ENCODE data around the gene PI4KA. TPM values are rescaled to one million over a fixed set of nuclear protein-coding genes. Genes with fewer than 3 reads are reported as not detected.
"Not testable (repeated sequence)": the region's sequence is repeated elsewhere in the genome, so short reads cannot be mapped to it uniquely, and the experiment has no call there.

PI4KA gene
- total RNA-seq, 5 donors from 2014 or later (not counting 1 experiment from before 2014, with no cell fraction given) = 135 to 187 (median 143) TPM

DNA sequence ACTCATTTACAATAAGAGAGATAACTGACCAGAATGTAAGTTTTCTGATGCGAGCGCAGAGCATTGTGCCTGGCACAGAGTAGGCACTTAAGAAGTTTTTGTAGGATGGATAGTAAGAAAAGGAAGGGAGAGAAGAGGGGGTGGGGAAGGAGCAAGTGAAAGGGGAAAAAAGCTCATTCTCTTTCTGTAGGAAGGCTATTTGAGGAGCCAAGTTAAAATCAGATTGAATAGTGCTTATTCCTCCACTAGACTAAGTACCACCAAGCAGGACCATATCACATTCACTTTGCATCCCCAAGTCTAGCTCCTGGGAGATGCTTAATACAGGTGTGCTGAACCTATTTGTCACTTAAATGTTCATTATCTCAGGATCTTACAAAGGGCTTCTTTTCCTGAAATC, 44.5 kb upstream of the PI4KA start:
- no peak overlapping the region for H3K27ac Mint-ChIP-seq
- no peak overlapping the region for H3K4me3 Mint-ChIP-seq
- CTCF ChIA-PET = no interaction called here
- Histone ChIP-seq H3K27me3 (replicated peaks in 1 of 2; ENCODE audit: control insufficient read depth in 2 of 2, extremely low read depth in 1 of 2, insufficient read depth in 2 of 2, low read length in 1 of 2) (peaks cover 0 to 3% of the 10 kb centered on the region in 2 experiments), H3K27ac (ENCODE audit: low read length) (no peak overlapping the region), H3K9me3 (no peaks in the 10 kb centered on the region), H3K36me3 (ENCODE audit: control insufficient read depth in 2 of 2, extremely low read depth in 1 of 2, insufficient read depth in 1 of 2, low read length in 1 of 2) (no peaks in the 10 kb centered on the region), H3K4me3 (ENCODE audit: control insufficient read depth in 1 of 2, extremely low read depth in 1 of 2, low read length in 1 of 2) (no peak overlapping the region), H3K4me1 (ENCODE audit: control insufficient read depth in 1 of 2, extremely low read depth in 1 of 2, insufficient read depth in 2 of 2, low read length in 2 of 2) (no peaks in the 10 kb centered on the region)
- H3K9me3 Mint-ChIP-seq = no peaks in the 10 kb centered on the region
- no peaks in the 10 kb centered on the region for H3K27me3 Mint-ChIP-seq
- no CpG with 5 or more reads among the region's 2 CpGs for WGBS (ENCODE audit: insufficient coverage)
- POLR2A ChIA-PET = no interaction called here
- H3K36me3 Mint-ChIP-seq = no peaks in the 10 kb centered on the region
- no peaks in the 10 kb centered on the region for H3K4me1 Mint-ChIP-seq
- ATAC-seq (replicated peaks in 1 of 4) (no peak), DNase-seq (no peak)

GRCh38 chr22:20901093-20902033, 42.8 kb upstream of the PI4KA start:
- H3K27me3 ChIP-seq (replicated peaks in 1 of 2; ENCODE audit: control insufficient read depth in 2 of 2, extremely low read depth in 1 of 2, insufficient read depth in 2 of 2, low read length in 1 of 2); H3K36me3 ChIP-seq (ENCODE audit: control insufficient read depth in 2 of 2, extremely low read depth in 1 of 2, insufficient read depth in 1 of 2, low read length in 1 of 2); ATAC-seq (replicated peaks in 1 of 4); H3K4me1 Mint-ChIP-seq; H3K36me3 Mint-ChIP-seq; H3K9me3 ChIP-seq; H3K4me3 Mint-ChIP-seq; H3K27ac ChIP-seq (ENCODE audit: low read length); H3K27ac Mint-ChIP-seq; DNase-seq; H3K4me3 ChIP-seq (ENCODE audit: control insufficient read depth in 1 of 2, extremely low read depth in 1 of 2, low read length in 1 of 2); H3K9me3 Mint-ChIP-seq; H3K4me1 ChIP-seq (ENCODE audit: control insufficient read depth in 1 of 2, extremely low read depth in 1 of 2, insufficient read depth in 2 of 2, low read length in 2 of 2); H3K27me3 Mint-ChIP-seq; POLR2A ChIA-PET: not testable (repeated sequence)
- WGBS (ENCODE audit: insufficient coverage) = 90% methylated on average over 2 of the region's 18 CpGs
- CTCF ChIA-PET = interaction anchor here in 1 of 2 donors (0.7 kb wide), 1 partner anchor 1668 kb away, joined by 5 read pairs; no protein-coding TSS in a partner anchor

DNA sequence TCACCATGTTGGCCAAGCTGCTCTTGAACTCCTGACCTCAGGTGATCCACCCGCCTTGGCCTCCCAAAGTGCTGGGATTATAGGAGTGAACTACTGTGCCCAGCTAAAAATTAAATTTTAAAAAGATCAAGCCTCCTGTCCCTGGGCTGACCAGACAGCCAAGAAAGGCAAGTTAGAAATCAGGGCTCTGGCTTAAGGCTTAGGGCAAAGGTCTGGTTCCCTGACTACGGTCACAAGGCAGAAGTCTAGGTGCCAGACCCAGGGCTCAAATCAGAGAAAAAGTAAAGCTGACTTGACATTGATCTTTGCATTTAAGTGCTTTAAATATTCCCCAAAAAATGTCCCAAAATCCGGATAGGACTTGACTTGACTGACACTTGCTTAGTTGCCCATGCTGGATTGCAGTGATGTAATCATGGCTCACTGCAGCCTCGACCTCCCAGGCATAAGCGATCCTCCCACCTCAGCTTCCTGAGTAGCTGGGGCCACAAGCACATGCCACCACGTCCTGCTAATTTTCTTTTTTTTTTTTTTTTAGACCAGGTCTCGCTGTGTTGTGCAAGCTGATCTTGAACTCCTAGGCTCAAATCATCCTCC, 41.3 kb upstream of the PI4KA start:
- Histone ChIP-seq H3K36me3 (ENCODE audit: control insufficient read depth in 2 of 2, extremely low read depth in 1 of 2, insufficient read depth in 1 of 2, low read length in 1 of 2) (no peaks in the 10 kb centered on the region), H3K27me3 (replicated peaks in 1 of 2; ENCODE audit: control insufficient read depth in 2 of 2, extremely low read depth in 1 of 2, insufficient read depth in 2 of 2, low read length in 1 of 2) (peaks cover 0 to 3% of the 10 kb centered on the region in 2 experiments), H3K9me3 (no peaks in the 10 kb centered on the region), H3K4me1 (ENCODE audit: control insufficient read depth in 1 of 2, extremely low read depth in 1 of 2, insufficient read depth in 2 of 2, low read length in 2 of 2) (no peaks in the 10 kb centered on the region), H3K27ac (ENCODE audit: low read length) (no peak overlapping the region), H3K4me3 (ENCODE audit: control insufficient read depth in 1 of 2, extremely low read depth in 1 of 2, low read length in 1 of 2) (no peak overlapping the region)
- ATAC-seq (replicated peaks in 1 of 4) (no peak), DNase-seq (no peak)
- Mint-ChIP-seq H3K36me3 (no peaks in the 10 kb centered on the region), H3K27me3 (peaks cover 0 to 4% of the 10 kb centered on the region in 2 donors), H3K4me3 (no peak overlapping the region), H3K4me1 (no peaks in the 10 kb centered on the region), H3K27ac (no peak overlapping the region), H3K9me3 (no peaks in the 10 kb centered on the region)
- WGBS (ENCODE audit: insufficient coverage) = 100% methylated on average over 2 of the region's 7 CpGs
- POLR2A ChIA-PET = no interaction called here
- CTCF ChIA-PET = no interaction called here

GRCh38 chr22:20897737-20898136, 39.1 kb upstream of the PI4KA start:
- DNase-seq; ATAC-seq (replicated peaks in 1 of 4); POLR2A ChIA-PET; H3K9me3 ChIP-seq; H3K27me3 ChIP-seq (replicated peaks in 1 of 2; ENCODE audit: control insufficient read depth in 2 of 2, extremely low read depth in 1 of 2, insufficient read depth in 2 of 2, low read length in 1 of 2); H3K27ac ChIP-seq (ENCODE audit: low read length); H3K36me3 Mint-ChIP-seq; H3K4me3 Mint-ChIP-seq; H3K4me1 ChIP-seq (ENCODE audit: control insufficient read depth in 1 of 2, extremely low read depth in 1 of 2, insufficient read depth in 2 of 2, low read length in 2 of 2); H3K27ac Mint-ChIP-seq; H3K4me3 ChIP-seq (ENCODE audit: control insufficient read depth in 1 of 2, extremely low read depth in 1 of 2, low read length in 1 of 2); CTCF ChIA-PET; H3K4me1 Mint-ChIP-seq; H3K36me3 ChIP-seq (ENCODE audit: control insufficient read depth in 2 of 2, extremely low read depth in 1 of 2, insufficient read depth in 1 of 2, low read length in 1 of 2); H3K27me3 Mint-ChIP-seq; H3K9me3 Mint-ChIP-seq: not testable (repeated sequence)
- no CpG with 5 or more reads among the region's 7 CpGs for WGBS (ENCODE audit: insufficient coverage)

- H3K27ac Mint-ChIP-seq = no peak overlapping the region
- no peak for ATAC-seq (replicated peaks in 1 of 4)
These were observed 32.4 kb upstream of the PI4KA start for GRCh38 chr22:20890975-20891374.

GRCh38 chr22:20889904-20890540, 31.4 kb upstream of the PI4KA start:
- WGBS (ENCODE audit: insufficient coverage) = 94% methylated on average over 3 of the region's 13 CpGs

More at GRCh38 chr22:20890975-20891374, 32.4 kb upstream of the PI4KA start:
- Mint-ChIP-seq H3K27me3 (peaks cover 0 to 4% of the 10 kb centered on the region in 2 donors), H3K9me3 (no peaks in the 10 kb centered on the region), H3K4me3 (no peak overlapping the region), H3K4me1 (no peaks in the 10 kb centered on the region), H3K36me3 (peaks cover 24% of the 10 kb centered on the region)
- H3K36me3 ChIP-seq (ENCODE audit: control insufficient read depth in 2 of 2, extremely low read depth in 1 of 2, insufficient read depth in 1 of 2, low read length in 1 of 2) = peaks cover 4 to 33% of the 10 kb centered on the region in 2 donors
- no peak overlapping the region for H3K27ac ChIP-seq (ENCODE audit: low read length)
- H3K4me1 ChIP-seq (ENCODE audit: control insufficient read depth in 1 of 2, extremely low read depth in 1 of 2, insufficient read depth in 2 of 2, low read length in 2 of 2) = no peaks in the 10 kb centered on the region
- ChIA-PET CTCF (no interaction called here), POLR2A (no interaction called here)
- no peak overlapping the region for H3K4me3 ChIP-seq (ENCODE audit: control insufficient read depth in 1 of 2, extremely low read depth in 1 of 2, low read length in 1 of 2)
- DNase-seq = no peak
- no peaks in the 10 kb centered on the region for H3K9me3 ChIP-seq
- H3K27me3 ChIP-seq (replicated peaks in 1 of 2; ENCODE audit: control insufficient read depth in 2 of 2, extremely low read depth in 1 of 2, insufficient read depth in 2 of 2, low read length in 1 of 2) = no peaks in the 10 kb centered on the region
- WGBS (ENCODE audit: insufficient coverage) = 96% methylated on average over 3 of the region's 6 CpGs

More at GRCh38 chr22:20889904-20890540, 31.4 kb upstream of the PI4KA start:
- no peaks in the 10 kb centered on the region for H3K9me3 Mint-ChIP-seq
- Histone ChIP-seq H3K27me3 (replicated peaks in 1 of 2; ENCODE audit: control insufficient read depth in 2 of 2, extremely low read depth in 1 of 2, insufficient read depth in 2 of 2, low read length in 1 of 2) (no peaks in the 10 kb centered on the region), H3K9me3 (no peaks in the 10 kb centered on the region), H3K27ac (ENCODE audit: low read length) (no peak overlapping the region), H3K36me3 (ENCODE audit: control insufficient read depth in 2 of 2, extremely low read depth in 1 of 2, insufficient read depth in 1 of 2, low read length in 1 of 2) (peaks cover 4 to 42% of the 10 kb centered on the region in 2 donors), H3K4me3 (ENCODE audit: control insufficient read depth in 1 of 2, extremely low read depth in 1 of 2, low read length in 1 of 2) (no peak overlapping the region), H3K4me1 (ENCODE audit: control insufficient read depth in 1 of 2, extremely low read depth in 1 of 2, insufficient read depth in 2 of 2, low read length in 2 of 2) (no peaks in the 10 kb centered on the region)
- no peak for ATAC-seq (replicated peaks in 1 of 4)
- no peak overlapping the region for H3K27ac Mint-ChIP-seq
- no peak overlapping the region for H3K4me3 Mint-ChIP-seq
- no peaks in the 10 kb centered on the region for H3K4me1 Mint-ChIP-seq
- no peak for DNase-seq
- CTCF ChIA-PET = no interaction called here
- H3K27me3 Mint-ChIP-seq = no peaks in the 10 kb centered on the region
- POLR2A ChIA-PET = interaction anchor here in 1 of 2 donors (0.7 kb wide), 1 partner anchor 23 kb away, joined by 3 read pairs; no protein-coding TSS in a partner anchor
- H3K36me3 Mint-ChIP-seq = peaks cover 29% of the 10 kb centered on the region
